ENCODE measurements around the gene RGL4. TPM values are rescaled to one million over a fixed set of nuclear protein-coding genes. Genes with fewer than 3 reads are reported as not detected.

RGL4 gene
- total and polyA plus RNA-seq, 2 of the 13 experiments (the other 11 are each of a cell fraction or from before 2014, with no cell fraction given) = not detected

DNA sequence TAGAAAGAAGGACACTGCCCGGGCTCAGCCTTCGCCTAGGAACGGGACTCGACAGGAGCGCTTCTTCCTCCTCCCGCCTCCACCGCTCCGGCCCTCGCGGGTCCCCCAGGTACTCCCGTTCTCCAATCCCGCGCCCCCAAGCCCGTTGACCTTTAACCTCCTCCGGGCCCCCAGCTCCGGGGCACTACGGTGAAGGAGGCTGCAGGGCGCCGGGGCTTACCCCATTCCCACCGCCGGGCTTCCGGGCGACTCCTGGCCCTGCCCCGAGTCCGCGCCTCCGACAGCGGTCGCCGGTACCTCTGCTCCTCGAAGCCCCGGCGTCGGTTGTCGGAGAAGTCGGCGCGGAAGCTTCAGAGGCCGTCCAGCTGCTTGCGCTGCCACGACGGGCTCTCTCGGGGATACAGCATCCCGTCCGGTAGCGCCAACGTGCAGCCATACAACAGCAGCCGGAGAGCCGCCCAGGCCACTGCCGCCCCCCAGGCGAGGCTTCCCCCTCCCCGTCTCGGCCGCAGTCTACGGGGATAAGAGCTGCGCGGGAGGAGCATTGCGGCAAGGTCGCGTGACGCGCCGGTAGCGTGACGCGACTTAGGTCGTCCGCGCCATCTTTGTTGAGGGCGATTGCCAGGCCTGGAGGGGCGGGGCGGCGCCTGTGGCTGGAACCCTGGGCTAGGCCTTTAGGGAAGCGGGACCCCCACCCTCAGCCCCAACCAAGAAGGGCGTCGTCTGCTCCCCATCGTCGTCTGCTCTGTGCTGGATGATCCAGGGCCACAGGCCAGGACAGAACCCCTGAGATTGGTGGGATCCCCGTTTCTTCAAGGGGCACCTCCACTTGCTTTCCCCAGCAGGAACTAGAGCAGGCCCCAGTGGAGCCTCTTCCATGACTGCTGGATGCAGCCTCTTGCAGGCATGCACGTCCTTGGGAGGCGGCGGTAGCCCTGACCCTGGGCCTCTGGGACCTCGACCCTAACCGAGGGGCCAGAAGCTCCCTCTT is 26.3 kb downstream of the RGL4 start (continued):
- TF ChIP-seq, protein P1, sequence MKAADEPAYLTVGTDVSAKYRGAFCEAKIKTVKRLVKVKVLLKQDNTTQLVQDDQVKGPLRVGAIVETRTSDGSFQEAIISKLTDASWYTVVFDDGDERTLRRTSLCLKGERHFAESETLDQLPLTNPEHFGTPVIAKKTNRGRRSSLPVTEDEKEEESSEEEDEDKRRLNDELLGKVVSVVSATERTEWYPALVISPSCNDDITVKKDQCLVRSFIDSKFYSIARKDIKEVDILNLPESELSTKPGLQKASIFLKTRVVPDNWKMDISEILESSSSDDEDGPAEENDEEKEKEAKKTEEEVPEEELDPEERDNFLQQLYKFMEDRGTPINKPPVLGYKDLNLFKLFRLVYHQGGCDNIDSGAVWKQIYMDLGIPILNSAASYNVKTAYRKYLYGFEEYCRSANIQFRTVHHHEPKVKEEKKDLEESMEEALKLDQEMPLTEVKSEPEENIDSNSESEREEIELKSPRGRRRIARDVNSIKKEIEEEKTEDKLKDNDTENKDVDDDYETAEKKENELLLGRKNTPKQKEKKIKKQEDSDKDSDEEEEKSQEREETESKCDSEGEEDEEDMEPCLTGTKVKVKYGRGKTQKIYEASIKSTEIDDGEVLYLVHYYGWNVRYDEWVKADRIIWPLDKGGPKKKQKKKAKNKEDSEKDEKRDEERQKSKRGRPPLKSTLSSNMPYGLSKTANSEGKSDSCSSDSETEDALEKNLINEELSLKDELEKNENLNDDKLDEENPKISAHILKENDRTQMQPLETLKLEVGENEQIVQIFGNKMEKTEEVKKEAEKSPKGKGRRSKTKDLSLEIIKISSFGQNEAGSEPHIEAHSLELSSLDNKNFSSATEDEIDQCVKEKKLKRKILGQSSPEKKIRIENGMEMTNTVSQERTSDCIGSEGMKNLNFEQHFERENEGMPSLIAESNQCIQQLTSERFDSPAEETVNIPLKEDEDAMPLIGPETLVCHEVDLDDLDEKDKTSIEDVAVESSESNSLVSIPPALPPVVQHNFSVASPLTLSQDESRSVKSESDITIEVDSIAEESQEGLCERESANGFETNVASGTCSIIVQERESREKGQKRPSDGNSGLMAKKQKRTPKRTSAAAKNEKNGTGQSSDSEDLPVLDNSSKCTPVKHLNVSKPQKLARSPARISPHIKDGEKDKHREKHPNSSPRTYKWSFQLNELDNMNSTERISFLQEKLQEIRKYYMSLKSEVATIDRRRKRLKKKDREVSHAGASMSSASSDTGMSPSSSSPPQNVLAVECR (CRISPR knock-in tag; IDR thresholded peaks at IDR 0.05; ENCODE audit: borderline replicate concordance) = peak; percentile 91; the same call in 1 of the 2 replicates
- TF ChIP-seq ZNF674 (CRISPR knock-in tag; IDR thresholded peaks at IDR 0.05; ENCODE audit: low read depth) (0 out of 2 replicates have a peak, but pooled peaks have one; percentile 47), SRSF1 (optimal IDR thresholded peaks at IDR 0.05; ENCODE audit: low read depth, low read length) (no peak), NBN (conservative IDR thresholded peaks at IDR 0.05) (no peak), TBX2 (CRISPR knock-in tag; IDR thresholded peaks at IDR 0.05; ENCODE audit: borderline replicate concordance) (peak; percentile 85), ZMYM4 (CRISPR knock-in tag; IDR thresholded peaks at IDR 0.05) (peak; percentile 88), SP140L (CRISPR knock-in tag; IDR thresholded peaks at IDR 0.05; ENCODE audit: borderline replicate concordance) (peak; percentile 63; the same call in 1 of the 2 replicates), EP300 (IDR thresholded peaks at IDR 0.05; ENCODE audit: low read depth in 2 of 2, low read length in 2 of 2) (no peak), EP300 (CRISPR knock-in tag; IDR thresholded peaks at IDR 0.05; ENCODE audit: borderline replicate concordance) (no peak), ZNF749 (CRISPR knock-in tag; IDR thresholded peaks at IDR 0.05; ENCODE audit: borderline replicate concordance) (peak; percentile 50; the same call in 1 of the 2 replicates), ZNF143 (CRISPR knock-in tag; IDR thresholded peaks at IDR 0.05) (no peak), TP53 (CRISPR knock-in tag; conservative IDR thresholded peaks at IDR 0.05) (peak; percentile 73), ZNF367 (CRISPR knock-in tag; IDR thresholded peaks at IDR 0.05; ENCODE audit: borderline replicate concordance) (no peak), RXRA (CRISPR knock-in tag; IDR thresholded peaks at IDR 0.05) (peak; percentile 70; the same call in 1 of the 2 replicates)
- TF ChIP-seq, protein P2, sequence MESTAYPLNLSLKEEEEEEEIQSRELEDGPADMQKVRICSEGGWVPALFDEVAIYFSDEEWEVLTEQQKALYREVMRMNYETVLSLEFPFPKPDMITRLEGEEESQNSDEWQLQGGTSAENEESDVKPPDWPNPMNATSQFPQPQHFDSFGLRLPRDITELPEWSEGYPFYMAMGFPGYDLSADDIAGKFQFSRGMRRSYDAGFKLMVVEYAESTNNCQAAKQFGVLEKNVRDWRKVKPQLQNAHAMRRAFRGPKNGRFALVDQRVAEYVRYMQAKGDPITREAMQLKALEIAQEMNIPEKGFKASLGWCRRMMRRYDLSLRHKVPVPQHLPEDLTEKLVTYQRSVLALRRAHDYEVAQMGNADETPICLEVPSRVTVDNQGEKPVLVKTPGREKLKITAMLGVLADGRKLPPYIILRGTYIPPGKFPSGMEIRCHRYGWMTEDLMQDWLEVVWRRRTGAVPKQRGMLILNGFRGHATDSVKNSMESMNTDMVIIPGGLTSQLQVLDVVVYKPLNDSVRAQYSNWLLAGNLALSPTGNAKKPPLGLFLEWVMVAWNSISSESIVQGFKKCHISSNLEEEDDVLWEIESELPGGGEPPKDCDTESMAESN (CRISPR knock-in tag; conservative IDR thresholded peaks at IDR 0.05) = no peak
- TF ChIP-seq, protein P3, sequence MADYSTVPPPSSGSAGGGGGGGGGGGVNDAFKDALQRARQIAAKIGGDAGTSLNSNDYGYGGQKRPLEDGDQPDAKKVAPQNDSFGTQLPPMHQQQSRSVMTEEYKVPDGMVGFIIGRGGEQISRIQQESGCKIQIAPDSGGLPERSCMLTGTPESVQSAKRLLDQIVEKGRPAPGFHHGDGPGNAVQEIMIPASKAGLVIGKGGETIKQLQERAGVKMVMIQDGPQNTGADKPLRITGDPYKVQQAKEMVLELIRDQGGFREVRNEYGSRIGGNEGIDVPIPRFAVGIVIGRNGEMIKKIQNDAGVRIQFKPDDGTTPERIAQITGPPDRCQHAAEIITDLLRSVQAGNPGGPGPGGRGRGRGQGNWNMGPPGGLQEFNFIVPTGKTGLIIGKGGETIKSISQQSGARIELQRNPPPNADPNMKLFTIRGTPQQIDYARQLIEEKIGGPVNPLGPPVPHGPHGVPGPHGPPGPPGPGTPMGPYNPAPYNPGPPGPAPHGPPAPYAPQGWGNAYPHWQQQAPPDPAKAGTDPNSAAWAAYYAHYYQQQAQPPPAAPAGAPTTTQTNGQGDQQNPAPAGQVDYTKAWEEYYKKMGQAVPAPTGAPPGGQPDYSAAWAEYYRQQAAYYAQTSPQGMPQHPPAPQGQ (CRISPR knock-in tag; IDR thresholded peaks at IDR 0.05; ENCODE audit: borderline replicate concordance) = no peak
- TF ChIP-seq, protein P4, sequence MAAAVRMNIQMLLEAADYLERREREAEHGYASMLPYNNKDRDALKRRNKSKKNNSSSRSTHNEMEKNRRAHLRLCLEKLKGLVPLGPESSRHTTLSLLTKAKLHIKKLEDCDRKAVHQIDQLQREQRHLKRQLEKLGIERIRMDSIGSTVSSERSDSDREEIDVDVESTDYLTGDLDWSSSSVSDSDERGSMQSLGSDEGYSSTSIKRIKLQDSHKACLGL (CRISPR knock-in tag; IDR thresholded peaks at IDR 0.05) = peak; percentile 87; the same call in 1 of the 2 replicates
